H1 (cell line): Measurements from ENCODE around the gene SCN2A. TPM values are rescaled to one million over a fixed set of nuclear protein-coding genes. Genes with fewer than 3 reads are reported as not detected.

ENCODE experiments used
- CTCF ChIA-PET: fragments of 300-600 bp; sonication (Branson Sonifier 250); formaldehyde crosslinking; loops from one replicate; lab custom pipeline; 2021; ENCODE audit not compliant: partially characterized antibody; lab: Charles Lee
- POLR2A ChIA-PET: fragments of 300-600 bp; sonication (Branson Sonifier 250); formaldehyde crosslinking; loops from one replicate; lab custom pipeline; 2021; ENCODE audit warnings: inconsistent platforms; ENCODE audit not compliant: partially characterized antibody; lab: Charles Lee
- DNase-seq, 2 experiments: peaks; one replicate each; pipeline versions ENCODE4 v3.0.0 to v3.0.0-alpha.2; 2010 to 2022; ENCODE audit warnings: low spot score in 2 of 2, low read depth in 1 of 2, mixed read lengths in 1 of 2
- FAIRE-seq: peaks from 2 replicates; lab custom pipeline; 2011; peaks lifted over from hg19 to GRCh38; lab: Jason Lieb, UNC
- H2AFZ ChIP-seq: 2 replicates; pipeline ENCODE4 v1.8.1; 2012; ENCODE audit warnings: low read length, inconsistent platforms
- H2AK5ac ChIP-seq: 2 replicates; pipeline ENCODE4 v1.6.1; 2013; ENCODE audit warnings: low read depth, low read length
- H2BK120ac ChIP-seq: replicated peaks from 2 replicates; pipeline ENCODE3; 2013; ENCODE audit warnings: low read depth, low read length, inconsistent platforms
- H2BK12ac ChIP-seq: 2 replicates; pipeline ENCODE4 v1.6.1; 2013; ENCODE audit warnings: low read depth, low read length
- H2BK15ac ChIP-seq: 2 replicates; pipeline ENCODE4 v1.6.1; 2013; ENCODE audit warnings: low read length
- H2BK20ac ChIP-seq: 2 replicates; pipeline ENCODE4 v1.6.1; 2013; ENCODE audit warnings: low read length
- H2BK5ac ChIP-seq: 2 replicates; pipeline ENCODE4 v1.6.1; 2013; ENCODE audit warnings: low read depth, low read length
- H3K14ac ChIP-seq: 2 replicates; pipeline ENCODE4 v1.6.1; 2013; ENCODE audit warnings: inconsistent platforms; ENCODE audit not compliant: insufficient read length
- H3K18ac ChIP-seq: 2 replicates; pipeline ENCODE4 v1.6.1; 2013; ENCODE audit warnings: low read length; ENCODE audit errors: extremely low read depth
- H3K23ac ChIP-seq: 2 replicates; pipeline ENCODE4 v1.6.1; 2013; ENCODE audit warnings: inconsistent platforms; ENCODE audit not compliant: insufficient read length
- H3K23me2 ChIP-seq: 2 replicates; pipeline ENCODE4 v1.6.1; 2013; ENCODE audit warnings: low read depth, low read length
- H3K27ac ChIP-seq: 2 replicates; pipeline ENCODE4 v1.6.1; 2011; ENCODE audit warnings: low read depth, low read length, inconsistent platforms
- H3K27me3 ChIP-seq, 4 experiments: replicated peaks in 1 of 4; 1 replicate in 1 of 4; 2 replicates in 3 of 4; pipeline versions ENCODE4 v1.6.1 to v1.8.1; 2011 to 2013; ENCODE audit warnings: low read length in 3 of 4, mild to moderate bottlenecking in 3 of 4, inconsistent platforms in 2 of 4, mixed read lengths in 2 of 4, moderate library complexity in 1 of 4; ENCODE audit not compliant: control insufficient read depth in 3 of 4, insufficient read depth in 3 of 4; ENCODE audit errors: extremely low read depth in 1 of 4
- H3K36me3 ChIP-seq, 4 experiments: 2 replicates each; pipeline versions ENCODE4 v1.6.1 to v1.8.1; 2011 to 2013; ENCODE audit warnings: mild to moderate bottlenecking in 4 of 4, low read length in 3 of 4, moderate library complexity in 2 of 4, control low read depth in 1 of 4, inconsistent platforms in 1 of 4; ENCODE audit not compliant: insufficient read depth in 4 of 4, control insufficient read depth in 2 of 4
- H3K4ac ChIP-seq: replicated peaks from 2 replicates; pipeline ENCODE3; 2013; ENCODE audit warnings: low read length, low read depth, mixed read lengths, inconsistent platforms; ENCODE audit not compliant: insufficient read length
- H3K4me1 ChIP-seq, 4 experiments: replicated peaks in 1 of 4; 1 replicate in 1 of 4; 2 replicates in 3 of 4; pipeline versions ENCODE4 v1.6.1 to v1.8.1; 2011 to 2013; ENCODE audit warnings: low read length in 3 of 4, inconsistent platforms in 2 of 4, mixed read lengths in 1 of 4; ENCODE audit not compliant: insufficient read depth in 4 of 4, control insufficient read depth in 3 of 4
- H3K4me2 ChIP-seq, 2 experiments: 2 replicates each; pipeline versions ENCODE4 v1.6.1 to v1.8.1; 2011 to 2013; ENCODE audit warnings: low read depth in 2 of 2, low read length in 2 of 2, control low read depth in 1 of 2, inconsistent platforms in 1 of 2, mild to moderate bottlenecking in 1 of 2; ENCODE audit not compliant: insufficient read depth in 1 of 2
- H3K4me3 ChIP-seq, 4 experiments: fragments of 200-600, 300-600 bp in 1 of 4; sonication (generic), shearing (Covaris generic), sonication (Bioruptor Twin) in 1 of 4; 2 replicates each; pipeline versions ENCODE4 v1.5.1 to v1.8.1; 2011 to 2016; ENCODE audit warnings: low read length in 4 of 4, low read depth in 3 of 4, control low read depth in 2 of 4, inconsistent platforms in 2 of 4, mild to moderate bottlenecking in 2 of 4, mixed read lengths in 1 of 4, moderate library complexity in 1 of 4; ENCODE audit not compliant: insufficient read depth in 2 of 4; ENCODE audit errors: extremely low read depth in 1 of 4
- H3K56ac ChIP-seq: replicated peaks from 2 replicates; pipeline ENCODE3; 2013; ENCODE audit warnings: low read depth, mild to moderate bottlenecking, mixed read lengths, low read length, inconsistent platforms; ENCODE audit not compliant: insufficient read length
- H3K79me1 ChIP-seq: 2 replicates; pipeline ENCODE4 v1.6.1; 2013; ENCODE audit warnings: low read depth, low read length, control low read depth
- H3K79me2 ChIP-seq, 2 experiments: 2 replicates each; pipeline versions ENCODE4 v1.6.1 to v1.8.1; 2012 to 2013; ENCODE audit warnings: low read length in 2 of 2, mild to moderate bottlenecking in 2 of 2, inconsistent platforms in 1 of 2; ENCODE audit not compliant: insufficient read depth in 2 of 2, control insufficient read depth in 1 of 2
- H3K9ac ChIP-seq, 4 experiments: replicated peaks in 1 of 4; 1 replicate in 1 of 4; 2 replicates in 3 of 4; pipeline versions ENCODE4 v1.6.1 to v1.8.1; 2011 to 2013; ENCODE audit warnings: low read depth in 3 of 4, low read length in 3 of 4, control low read depth in 2 of 4, mild to moderate bottlenecking in 2 of 4, moderate library complexity in 2 of 4, inconsistent platforms in 1 of 4; ENCODE audit errors: extremely low read depth in 1 of 4
- H3K9me3 ChIP-seq, 2 experiments: 2 replicates each; pipeline versions ENCODE4 v1.6.1 to v1.8.1; 2012 to 2013; ENCODE audit warnings: mild to moderate bottlenecking in 2 of 2, moderate library complexity in 2 of 2, control low read depth in 1 of 2, inconsistent platforms in 1 of 2, low read depth in 1 of 2, low read length in 1 of 2, mixed read lengths in 1 of 2; ENCODE audit not compliant: insufficient read depth in 2 of 2
- H4K20me1 ChIP-seq, 2 experiments: replicated peaks in 1 of 2; 2 replicates each; pipeline versions ENCODE3 to v1.8.1; 2011 to 2013; ENCODE audit warnings: inconsistent platforms in 2 of 2, low read length in 2 of 2, mild to moderate bottlenecking in 1 of 2; ENCODE audit not compliant: insufficient read depth in 2 of 2, control insufficient read depth in 1 of 2
- H4K5ac ChIP-seq: 2 replicates; pipeline ENCODE4 v1.6.1; 2013; ENCODE audit warnings: low read length, low read depth, mixed read lengths, inconsistent platforms; ENCODE audit not compliant: insufficient read length
- H4K8ac ChIP-seq: 2 replicates; pipeline ENCODE4 v1.8.0; 2013; ENCODE audit warnings: mild to moderate bottlenecking, moderate library complexity, low read length, inconsistent platforms; ENCODE audit not compliant: insufficient read depth; ENCODE audit errors: extremely low read depth
- H4K91ac ChIP-seq: replicated peaks from 2 replicates; pipeline ENCODE3; 2013; ENCODE audit warnings: low read length, mixed read lengths, inconsistent platforms; ENCODE audit not compliant: insufficient read length
- BACH1 ChIP-seq: IDR thresholded peaks from 2 replicates; pipeline ENCODE4 v1.6.1; 2012; ENCODE audit warnings: low read length, improper control_type of control experiment
- CEBPB ChIP-seq: IDR thresholded peaks from 2 replicates; pipeline ENCODE4 v1.6.1; 2012; ENCODE audit warnings: low read depth, low read length
- CHD1 ChIP-seq: IDR thresholded peaks from 2 replicates; pipeline ENCODE4 v1.6.1; 2012; ENCODE audit warnings: low read depth, low read length, improper control_type of control experiment
- HDAC2 ChIP-seq, 2 experiments: fragments of 300-600 bp in 1 of 2; sonication (generic) in 1 of 2; IDR thresholded peaks; 2 replicates each; pipeline ENCODE4 v1.6.1; 2011 to 2012; ENCODE audit warnings: low read depth in 2 of 2, low read length in 2 of 2, mild to moderate bottlenecking in 2 of 2, moderate library complexity in 2 of 2, borderline replicate concordance in 1 of 2, inconsistent platforms in 1 of 2
- POU5F1 ChIP-seq: IDR thresholded peaks from 2 replicates; pipeline ENCODE4 v1.6.1; 2011; ENCODE audit warnings: low read depth, mild to moderate bottlenecking, low read length, moderate library complexity
- RAD21 ChIP-seq, 2 experiments: IDR thresholded peaks in 1 of 2; conservative IDR thresholded peaks in 1 of 2; 2 replicates each; pipeline ENCODE4 v1.6.1; 2011; ENCODE audit warnings: low read depth in 2 of 2, low read length in 2 of 2, improper control_type of control experiment in 1 of 2, inconsistent platforms in 1 of 2, mild to moderate bottlenecking in 1 of 2, moderate library complexity in 1 of 2
- SP2 ChIP-seq: IDR thresholded peaks from 2 replicates; pipeline ENCODE4 v1.6.1; 2012; ENCODE audit warnings: mild to moderate bottlenecking, low read length, inconsistent platforms
- SP4 ChIP-seq: IDR thresholded peaks from 2 replicates; pipeline ENCODE4 v1.6.1; 2012; ENCODE audit warnings: low read length, inconsistent platforms
- TEAD4 ChIP-seq: IDR thresholded peaks from 2 replicates; pipeline ENCODE4 v1.6.1; 2012; ENCODE audit warnings: low read depth, low read length, inconsistent platforms, mixed read lengths
- ZNF274 ChIP-seq: IDR thresholded peaks from 2 replicates; pipeline ENCODE4 v1.7.0; 2012; ENCODE audit warnings: low read length, borderline replicate concordance; ENCODE audit errors: extremely low read depth
- WGBS, 2 experiments: shearing (Covaris generic) in 1 of 2; methylation state at CpG; one replicate each; pipeline versions ENCODE4 v1.1.6 to v1.1.7; 2013 to 2015; ENCODE audit warnings: low lambda C conversion rate in 2 of 2, mixed read lengths in 2 of 2, inconsistent platforms in 1 of 2, low coverage in 1 of 2, missing lambda C conversion rate in 1 of 2; ENCODE audit not compliant: insufficient replicate concordance in 2 of 2, insufficient coverage in 1 of 2, insufficient read length in 1 of 2; ENCODE audit errors: extremely low coverage in 1 of 2, missing lambda C conversion rate in 1 of 2; 5-methylcytosine and 5-hydroxymethylcytosine counted together
- polyA plus RNA-seq, 7 experiments: library from polyadenylated mRNA; depleted of rRNA in 3 of 7; stranded (reverse) in 5 of 7; unstranded in 2 of 7; fragments of >200 nt in 5 of 7; fragments of 200-250 nt in 2 of 7; gene quantifications; 1 replicate in 5 of 7; 2 replicates in 1 of 7; 4 replicates in 1 of 7; pipeline versions ENCODE4 v1.2.1 to v1.2.3, GENCODE V29; 2011 to 2013; ENCODE audit warnings: missing spikeins in 2 of 7, mixed read lengths in 2 of 7
- total RNA-seq: library from RNA; stranded (reverse); fragmentation: NEBNext Ultra II Directional; extraction: Animal tissue kit (Norgen Biotek cat#: 25700); gene quantifications from 2 replicates; pipeline ENCODE4 v1.2.1, GENCODE V29; 2021

Gene SCN2A
- total and polyA plus RNA-seq, 2 of the 8 experiments (the other 6 are each of a cell fraction or from before 2014, with no cell fraction given) = 0.18 to 1.1 TPM

DNA sequence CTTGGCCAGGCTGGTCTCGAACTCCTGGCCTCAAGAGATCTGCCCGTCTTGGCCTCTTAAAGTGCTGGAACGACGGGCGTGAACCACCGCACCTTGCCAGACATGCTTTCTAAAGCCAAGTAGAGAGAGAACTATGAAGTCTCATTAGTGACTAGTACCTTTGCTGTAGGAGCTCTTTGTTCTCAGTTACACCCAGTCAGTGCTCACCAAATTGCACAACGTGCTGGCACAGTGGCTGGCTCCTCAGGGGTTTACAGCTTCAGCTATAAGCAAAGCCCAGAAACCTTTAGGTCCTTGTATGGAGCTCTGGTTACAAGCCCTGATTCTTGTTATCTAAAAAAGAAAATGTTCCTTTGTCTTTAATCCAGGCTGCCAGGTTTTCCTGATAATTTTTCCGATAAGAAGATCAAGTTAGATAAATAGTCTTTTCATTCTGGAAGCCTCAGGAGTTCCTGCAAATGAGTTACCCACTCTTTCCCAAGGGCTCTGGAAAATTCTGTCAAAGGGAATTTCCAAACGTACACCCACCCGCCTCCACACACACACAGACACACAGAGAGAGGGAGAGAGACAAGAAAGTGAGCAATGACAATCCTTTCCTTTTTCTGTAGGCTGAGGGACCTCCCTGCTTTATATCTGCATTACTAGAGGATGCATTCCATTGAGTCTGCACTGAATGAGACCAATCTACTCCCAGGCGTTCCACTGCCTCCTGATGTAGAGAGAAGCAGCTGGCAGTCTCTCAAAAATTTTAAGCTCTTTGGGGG, 130.1 kb downstream of the SCN2A start:
- no peaks in the 10 kb centered on the region for H3K23me2 ChIP-seq
- no peak overlapping the region; the same call in 1 of the 2 replicates for H3K18ac ChIP-seq
- peak overlapping the region; percentile 81; the same call in 1 of the 2 replicates for H2BK12ac ChIP-seq
- H3K4ac ChIP-seq = no peak overlapping the region
- no peak overlapping the region for H3K14ac ChIP-seq
- peak in 1 of 2 experiments; percentile 9 for DNase-seq
- H3K27me3 ChIP-seq = no peaks in the 10 kb centered on the region
- no peak overlapping the region for H2BK120ac ChIP-seq
- H3K4me1 ChIP-seq = peaks cover 0 to 14% (median 9%) of the 10 kb centered on the region in 4 experiments; a peak in 3 of 7 replicates
- H4K5ac ChIP-seq = no peak overlapping the region
- H2BK15ac ChIP-seq = peak overlapping the region; percentile 24; the same call in 1 of the 2 replicates
- peak; percentile 83 for FAIRE-seq
- CTCF ChIA-PET = interaction anchor here (0.6 to 1.2 kb wide), 3 partner anchors 33 to 688 kb away, joined by 3 to 4 read pairs (median 3); no protein-coding TSS in a partner anchor
- H3K79me2 ChIP-seq = no peaks in the 10 kb centered on the region
- POLR2A ChIA-PET = interaction anchor here (0.5 kb wide), 1 partner anchor 10 kb away, joined by 3 read pairs; no protein-coding TSS in a partner anchor
- H3K4me3 ChIP-seq = no peak overlapping the region
- H2AK5ac ChIP-seq = no peak overlapping the region
- H3K36me3 ChIP-seq = no peaks in the 10 kb centered on the region
- H2BK5ac ChIP-seq = peak overlapping the region; percentile 73; the same call in 1 of the 2 replicates
- 63% methylated on average over 11 of the region's 11 CpGs; no CpG with 5 or more reads in 1 of the 2 experiments for WGBS, 2 experiments
- peak; percentile 63; the same call in 1 of the 2 replicates for TF ChIP-seq TEAD4
- no peak for TF ChIP-seq SP4
- peak in 1 of 2 experiments; percentile 12; a peak in 1 of 4 replicates for TF ChIP-seq RAD21 (IDR thresholded peaks at IDR 0.05 in 1 of 2, conservative IDR thresholded peaks at IDR 0.05 in 1 of 2; ENCODE audit: low read depth in 2 of 2, low read length in 2 of 2)
- peak in 1 of 2 experiments; percentile 65; a peak in 1 of 4 replicates for TF ChIP-seq HDAC2 (IDR thresholded peaks at IDR 0.05; ENCODE audit: borderline replicate concordance in 1 of 2, low read depth in 2 of 2, low read length in 2 of 2)
- no peak for TF ChIP-seq BACH1
- TF ChIP-seq CHD1 = no peak
- TF ChIP-seq POU5F1 = no peak
- peak; percentile 52; the same call in 1 of the 2 replicates for TF ChIP-seq CEBPB
- TF ChIP-seq SP2 = no peak
- no peak for TF ChIP-seq ZNF274
- TF ChIP-seq, all 59 proteins: peak for 4
- Histone ChIP-seq H3K79me1 (no peaks in the 10 kb centered on the region), H3K4me2 (peak overlapping the region in 1 of 2 experiments; percentile 31; a peak in 2 of 4 replicates), H2BK20ac (peak overlapping the region; percentile 41; the same call in 1 of the 2 replicates), H4K91ac (no peak overlapping the region), H4K20me1 (no peaks in the 10 kb centered on the region), H3K9me3 (no peaks in the 10 kb centered on the region), H3K23ac (no peak overlapping the region), H3K9ac (no peak overlapping the region), H3K56ac (no peak overlapping the region), H3K27ac (no peak overlapping the region), H2AFZ (0 out of 2 replicates have a peak overlapping the region, but pooled peaks have one; percentile 48), H4K8ac (no peak overlapping the region; the same call in 1 of the 2 replicates)
